Right ventricle myocardium superior (tissue), 1 donor: ENCODE data around the gene SLC25A39. TPM values are rescaled to one million over a fixed set of nuclear protein-coding genes. Genes with fewer than 3 reads are reported as not detected.
"Not testable (repeated sequence)": the region's sequence is repeated elsewhere in the genome, so short reads cannot be mapped to it uniquely, and the experiment has no call there.

Experiments used
- ATAC-seq: fragments of 200-7000 bp; cut with Tn5 transposase; one replicate; pipeline ENCODE4 v1.9.1; 2020; ENCODE audit warnings: mild to moderate bottlenecking; ENCODE audit not compliant: poor library complexity
- DNase-seq: peaks from one replicate; pipeline ENCODE4 v3.0.0-alpha.2; 2020
- intact Hi-C: fragments of 100-400 bp; cut with DNase I; formaldehyde crosslinking; loops from one replicate; pipeline ENCODE4 v1.11.2; 2022
- total RNA-seq: library from RNA; stranded (reverse); fragmentation: NEBNext Ultra II Directional; extraction: Animal tissue kit (Norgen Biotek cat#: 25700); gene quantifications from one replicate; pipeline ENCODE4 v1.2.1, GENCODE V29; 2021
- donor health status: DM: no; HTN: yes; CAD: no; lungs with severe emphysema.

SLC25A39 gene
- total RNA-seq, 1 donor from 2014 or later: 45.0 TPM

GRCh38 chr17:44356241-44356640 lies 31.6 kb upstream of the SLC25A39 start:
- ATAC-seq (no peak), DNase-seq (no peak)
- intact Hi-C loops: no loop called here

GRCh38 chr17:44355642-44356099 lies 31.0 kb upstream of the SLC25A39 start:
- no peak for ATAC-seq
- DNase-seq: no peak
- intact Hi-C loops: no loop called here

GRCh38 chr17:44354582-44355561 lies 30.2 kb upstream of the SLC25A39 start:
- ATAC-seq: peak; percentile 18
- DNase-seq: peak; percentile 68
- intact Hi-C loops: no loop called here

GRCh38 chr17:44353672-44354331 lies 29.2 kb upstream of the SLC25A39 start:
- DNase-seq: peak; percentile 63

GRCh38 chr17:44352828-44353671 lies 28.4 kb upstream of the SLC25A39 start:
- no peak for ATAC-seq
- intact Hi-C loops: no loop called here
- DNase-seq: no peak

More at GRCh38 chr17:44353672-44354331, 29.2 kb upstream of the SLC25A39 start:
- ATAC-seq: peak; percentile 38
- intact Hi-C loops: no loop called here

GRCh38 chr17:44351961-44352827 lies 27.6 kb upstream of the SLC25A39 start:
- intact Hi-C loops: no loop called here
- ATAC-seq (no peak), DNase-seq (no peak)

- intact Hi-C loops: no loop called here
- ATAC-seq: no peak
- no peak for DNase-seq
These were observed 26.8 kb upstream of the SLC25A39 start for GRCh38 chr17:44351464-44351863.

GRCh38 chr17:44350733-44351226 lies 26.2 kb upstream of the SLC25A39 start:
- ATAC-seq (peak; percentile 65), DNase-seq (peak; percentile 79)
- intact Hi-C loops: no loop called here

GRCh38 chr17:44349553-44350070 lies 25.0 kb upstream of the SLC25A39 start:
- intact Hi-C loops: loop anchor here (10.0 kb wide), 1 partner anchor 205 kb away; the partner anchor contains the start of gene HROB
- ATAC-seq (no peak), DNase-seq (no peak)

- intact Hi-C loops: loop anchor here (10.0 kb wide), 1 partner anchor 204 kb away; the partner anchor contains the start of gene HROB
- no peak for DNase-seq
- ATAC-seq: no peak
These were observed 24.4 kb upstream of the SLC25A39 start for GRCh38 chr17:44348988-44349364.

- no peak for DNase-seq
- ATAC-seq: no peak
- intact Hi-C loops: loop anchor here (10.0 kb wide), 1 partner anchor 204 kb away; the partner anchor contains the start of gene HROB
These were observed 23.8 kb upstream of the SLC25A39 start for GRCh38 chr17:44348234-44348987.

GRCh38 chr17:44347206-44348055 lies 22.8 kb upstream of the SLC25A39 start:
- ATAC-seq, DNase-seq: not testable (repeated sequence)
- intact Hi-C loops: loop anchor here (10.0 kb wide), 1 partner anchor 203 kb away; the partner anchor contains the start of gene HROB

- ATAC-seq (no peak), DNase-seq (no peak)
- intact Hi-C loops: loop anchor here (10.0 kb wide), 1 partner anchor 201 kb away; the partner anchor contains the start of gene HROB
These were observed 21.6 kb upstream of the SLC25A39 start for GRCh38 chr17:44346064-44346844.

- DNase-seq: peak; percentile 39
- intact Hi-C loops: loop anchor here (10.0 kb wide), 1 partner anchor 201 kb away; the partner anchor contains the start of gene HROB
- peak; percentile 30 for ATAC-seq
These were observed 20.9 kb upstream of the SLC25A39 start for GRCh38 chr17:44345454-44346026.
